GM21825 (cell line): ENCODE measurements around the gene CCR5.

Source experiments
- ATAC-seq: cut with Tn5 transposase; IDR thresholded peaks from one replicate; pipeline ENCODE4 v1.9.1; 2021; ENCODE audit warnings: mild to moderate bottlenecking, moderate library complexity; ENCODE audit not compliant: unreplicated experiment

CCR5 gene

DNA sequence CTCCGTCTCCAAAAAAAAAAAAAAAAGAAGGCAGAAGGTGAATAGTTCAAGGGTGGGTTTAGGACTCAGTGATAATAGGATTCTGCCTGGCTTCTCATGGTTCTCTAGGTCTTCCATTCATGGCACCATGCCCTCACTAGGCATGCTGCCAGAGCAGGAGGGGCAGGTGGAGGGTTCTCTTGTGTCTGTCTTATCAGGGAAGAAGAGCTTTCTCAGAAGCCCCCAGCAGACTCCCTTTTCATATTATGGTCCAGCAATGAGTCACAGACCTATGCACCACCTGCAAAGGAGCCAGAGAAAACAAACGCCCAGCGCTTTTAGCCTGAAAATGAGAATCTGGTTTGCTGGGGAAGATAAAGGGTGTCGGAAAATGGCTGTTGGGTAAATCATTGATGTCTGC, 13.8 kb upstream of the CCR5 start:
- ATAC-seq, result no peak

DNA sequence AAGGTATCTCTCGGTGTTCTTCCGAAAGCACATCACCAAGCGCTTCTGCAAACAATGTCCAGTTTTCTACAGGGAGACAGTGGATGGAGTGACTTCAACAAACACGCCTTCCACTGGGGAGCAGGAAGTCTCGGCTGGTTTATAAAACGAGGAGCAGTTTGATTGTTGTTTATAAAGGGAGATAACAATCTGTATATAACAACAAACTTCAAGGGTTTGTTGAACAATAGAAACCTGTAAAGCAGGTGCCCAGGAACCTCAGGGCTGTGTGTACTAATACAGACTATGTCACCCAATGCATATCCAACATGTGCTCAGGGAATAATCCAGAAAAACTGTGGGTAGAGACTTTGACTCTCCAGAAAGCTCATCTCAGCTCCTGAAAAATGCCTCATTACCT, 12.3 kb upstream of the CCR5 start:
- ATAC-seq, result no peak

DNA sequence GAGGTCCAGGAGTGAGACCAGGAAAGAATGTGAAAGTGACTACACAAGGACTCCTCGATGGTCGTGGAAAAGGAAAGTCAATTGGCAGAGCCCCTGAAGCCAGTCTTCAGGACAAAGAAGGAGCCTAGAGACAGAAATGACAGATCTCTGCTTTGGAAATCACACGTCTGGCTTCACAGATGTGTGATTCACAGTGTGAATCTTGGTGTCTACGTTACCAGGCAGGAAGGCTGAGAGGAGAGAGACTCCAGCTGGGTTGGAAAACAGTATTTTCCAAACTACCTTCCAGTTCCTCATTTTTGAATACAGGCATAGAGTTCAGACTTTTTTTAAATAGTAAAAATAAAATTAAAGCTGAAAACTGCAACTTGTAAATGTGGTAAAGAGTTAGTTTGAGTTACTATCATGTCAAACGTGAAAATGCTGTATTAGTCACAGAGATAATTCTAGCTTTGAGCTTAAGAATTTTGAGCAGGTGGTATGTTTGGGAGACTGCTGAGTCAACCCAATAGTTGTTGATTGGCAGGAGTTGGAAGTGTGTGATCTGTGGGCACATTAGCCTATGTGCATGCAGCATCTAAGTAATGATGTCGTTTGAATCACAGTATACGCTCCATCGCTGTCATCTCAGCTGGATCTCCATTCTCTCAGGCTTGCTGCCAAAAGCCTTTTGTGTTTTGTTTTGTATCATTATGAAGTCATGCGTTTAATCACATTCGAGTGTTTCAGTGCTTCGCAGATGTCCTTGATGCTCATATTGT, 10.8 kb upstream of the CCR5 start:
- ATAC-seq, result peak; percentile 52

DNA sequence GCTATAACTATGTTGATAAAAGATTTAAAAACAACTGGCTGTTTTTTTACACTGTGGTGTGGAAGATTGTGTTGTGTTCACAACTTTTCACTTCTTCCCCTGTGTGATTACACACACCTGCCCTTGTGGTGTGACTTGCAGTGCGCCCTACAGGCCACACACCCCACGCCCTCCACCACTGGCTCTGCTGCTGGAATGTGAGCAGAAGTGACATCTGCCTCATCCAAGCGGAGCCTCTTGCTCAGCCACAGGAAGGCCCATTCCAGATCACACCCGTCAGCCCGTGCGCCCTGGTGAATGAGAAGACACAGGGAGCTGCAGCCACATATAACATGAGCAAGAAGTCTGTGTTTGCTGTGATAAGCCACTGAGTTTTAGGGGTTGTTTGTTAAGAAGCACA, 9.8 kb upstream of the CCR5 start:
- ATAC-seq, result no peak

DNA sequence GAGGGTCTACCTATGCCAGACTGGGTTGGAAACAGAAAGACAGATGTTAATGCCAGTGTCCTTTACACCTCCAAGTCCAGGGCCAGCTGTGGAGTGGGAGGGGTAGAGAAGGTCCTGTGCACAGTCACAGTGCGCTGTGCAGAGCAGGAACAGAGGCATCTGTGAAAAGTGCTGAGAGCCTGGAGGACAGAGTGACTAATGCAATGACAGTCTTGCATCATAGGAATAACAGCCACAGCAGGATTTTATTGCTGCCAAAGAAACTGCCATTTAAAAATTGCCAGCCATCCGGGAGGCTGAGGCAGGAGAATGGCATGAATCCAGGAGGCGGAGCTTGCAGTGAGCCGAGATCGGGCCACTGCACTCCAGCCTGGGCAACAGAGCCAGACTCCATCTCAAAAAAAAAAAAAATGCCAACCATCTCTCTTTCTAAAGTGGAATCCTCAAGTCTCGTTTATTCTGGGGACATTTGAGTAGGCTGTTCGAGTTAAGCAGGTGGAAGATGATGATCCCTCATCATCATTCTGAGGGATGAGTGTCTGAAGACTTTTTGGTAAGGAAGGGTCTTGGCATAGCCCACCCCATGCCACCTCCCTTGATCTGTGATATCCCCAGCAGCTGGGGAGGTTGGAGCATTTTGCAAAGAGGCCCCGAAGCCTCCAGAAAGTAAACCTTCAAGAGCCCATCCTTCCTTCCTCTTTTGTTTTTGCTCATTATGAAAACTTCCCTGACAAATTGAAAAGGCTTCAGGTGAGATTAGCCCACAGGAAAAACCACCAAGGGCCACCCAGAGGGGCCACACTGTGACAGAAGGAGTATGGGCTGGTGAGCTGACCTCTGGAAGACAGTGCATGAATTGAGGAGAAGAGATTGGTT, 9.1 kb upstream of the CCR5 start:
- ATAC-seq, result no peak

DNA sequence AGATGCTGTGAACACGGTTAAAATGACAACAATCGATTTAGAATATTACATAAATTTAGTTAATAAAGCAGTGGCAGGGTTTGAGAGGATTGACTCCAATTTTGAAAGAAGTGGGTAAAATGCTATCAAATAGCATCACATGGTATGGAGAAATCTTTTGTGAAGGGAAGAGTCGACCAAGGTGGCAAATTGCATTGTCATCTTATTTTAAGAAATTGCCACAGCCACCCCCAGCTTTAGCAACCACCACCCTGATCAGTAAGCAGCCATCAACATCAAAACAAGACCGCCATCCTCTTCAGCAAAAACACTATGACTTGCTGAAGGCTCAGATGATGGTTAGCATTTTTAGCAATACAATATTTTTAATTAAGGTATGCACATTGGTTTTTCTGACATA, 5.7 kb upstream of the CCR5 start:
- ATAC-seq, result no peak

DNA sequence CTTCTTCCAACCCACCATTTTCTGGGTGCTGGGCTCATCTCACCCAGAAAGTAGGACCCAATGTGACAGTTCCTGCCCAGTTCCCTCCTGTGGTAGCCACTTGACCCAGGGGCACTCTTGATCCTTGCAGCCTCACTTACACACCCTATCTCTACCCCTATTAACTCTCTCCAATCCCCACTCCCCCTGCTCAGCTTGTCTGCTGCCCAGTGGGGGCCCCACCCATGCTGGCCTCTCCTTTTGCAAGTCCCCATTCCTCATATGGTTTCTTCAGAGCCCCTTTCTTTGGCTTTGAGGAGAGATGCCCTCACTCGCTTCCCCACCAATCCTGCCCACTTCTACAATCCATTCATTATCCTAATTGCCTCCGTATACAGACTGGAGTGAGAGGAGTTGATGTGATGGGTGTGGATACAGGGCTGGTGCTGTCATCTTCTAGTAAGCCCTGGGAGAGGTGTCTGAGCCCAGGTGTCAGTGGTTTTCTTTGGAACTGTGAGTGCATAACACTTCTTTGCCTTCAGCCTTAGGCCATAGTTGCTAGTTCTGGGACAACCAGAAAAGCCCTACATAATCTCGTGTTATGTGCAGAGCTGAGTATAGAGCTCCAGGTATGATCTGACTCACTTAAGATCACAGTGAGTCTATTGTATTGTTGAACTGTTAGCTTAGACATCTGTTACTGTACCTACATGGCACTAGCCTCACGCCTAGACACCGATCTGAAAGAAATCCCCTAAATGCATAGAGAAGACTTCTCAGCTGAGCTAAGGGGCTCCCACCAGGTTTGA, 4.8 kb upstream of the CCR5 start:
- ATAC-seq, result no peak

DNA sequence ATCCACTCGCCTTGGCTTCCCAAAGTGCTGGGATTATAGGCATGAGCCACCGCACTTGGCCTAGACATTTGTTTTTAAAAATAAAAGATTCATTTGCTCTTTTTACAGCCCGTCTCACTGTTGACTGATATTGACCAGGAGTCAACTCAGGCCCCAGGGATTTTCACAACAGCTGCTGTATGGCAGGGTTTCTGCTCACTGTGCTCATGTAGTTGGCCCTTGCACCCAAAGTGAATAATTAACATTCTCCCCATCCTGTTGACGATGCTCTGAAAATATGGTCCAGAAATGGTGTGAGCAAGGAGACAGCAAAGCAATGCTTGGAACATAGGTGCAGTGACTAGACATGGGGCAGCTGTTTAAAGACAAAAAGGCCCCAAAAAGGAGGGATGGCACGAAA, 2.9 kb upstream of the CCR5 start:
- ATAC-seq, result no peak

DNA sequence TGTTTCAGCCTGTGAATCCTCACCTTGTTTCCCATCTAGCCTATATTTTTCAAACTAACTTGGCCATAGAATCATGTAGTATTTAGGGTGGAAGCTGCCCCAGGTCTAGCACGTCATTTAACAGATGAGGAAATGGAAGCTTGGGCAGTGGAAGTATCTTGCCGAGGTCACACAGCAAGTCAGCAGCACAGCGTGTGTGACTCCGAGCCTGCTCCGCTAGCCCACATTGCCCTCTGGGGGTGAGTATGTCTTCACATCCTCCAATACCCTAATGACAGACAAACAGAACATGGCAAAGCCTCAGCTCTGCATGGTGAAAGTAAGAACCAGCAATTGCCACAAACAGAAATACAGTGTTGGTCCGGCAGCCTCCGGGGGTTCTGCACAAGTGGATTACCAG, 2.2 kb upstream of the CCR5 start:
- no peak for ATAC-seq

DNA sequence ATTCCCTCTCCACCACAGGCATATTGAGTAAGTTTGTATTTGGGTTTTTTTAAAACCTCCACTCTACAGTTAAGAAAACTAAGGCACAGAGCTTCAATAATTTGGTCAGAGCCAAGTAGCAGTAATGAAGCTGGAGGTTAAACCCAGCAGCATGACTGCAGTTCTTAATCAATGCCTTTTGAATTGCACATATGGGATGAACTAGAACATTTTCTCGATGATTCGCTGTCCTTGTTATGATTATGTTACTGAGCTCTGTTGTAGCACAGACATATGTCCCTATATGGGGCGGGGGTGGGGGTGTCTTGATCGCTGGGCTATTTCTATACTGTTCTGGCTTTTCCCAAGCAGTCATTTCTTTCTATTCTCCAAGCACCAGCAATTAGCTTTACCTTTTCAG, 1.6 kb upstream of the CCR5 start:
- ATAC-seq, result no peak

DNA sequence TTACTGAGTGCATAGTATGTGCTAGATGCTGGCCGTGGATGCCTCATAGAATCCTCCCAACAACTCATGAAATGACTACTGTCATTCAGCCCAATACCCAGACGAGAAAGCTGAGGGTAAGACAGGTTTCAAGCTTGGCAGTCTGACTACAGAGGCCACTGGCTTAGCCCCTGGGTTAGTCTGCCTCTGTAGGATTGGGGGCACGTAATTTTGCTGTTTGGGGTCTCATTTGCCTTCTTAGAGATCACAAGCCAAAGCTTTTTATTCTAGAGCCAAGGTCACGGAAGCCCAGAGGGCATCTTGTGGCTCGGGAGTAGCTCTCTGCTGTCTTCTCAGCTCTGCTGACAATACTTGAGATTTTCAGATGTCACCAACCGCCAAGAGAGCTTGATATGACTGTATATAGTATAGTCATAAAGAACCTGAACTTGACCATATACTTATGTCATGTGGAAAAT, 1.0 kb upstream of the CCR5 start:
- peak; percentile 41 for ATAC-seq

DNA sequence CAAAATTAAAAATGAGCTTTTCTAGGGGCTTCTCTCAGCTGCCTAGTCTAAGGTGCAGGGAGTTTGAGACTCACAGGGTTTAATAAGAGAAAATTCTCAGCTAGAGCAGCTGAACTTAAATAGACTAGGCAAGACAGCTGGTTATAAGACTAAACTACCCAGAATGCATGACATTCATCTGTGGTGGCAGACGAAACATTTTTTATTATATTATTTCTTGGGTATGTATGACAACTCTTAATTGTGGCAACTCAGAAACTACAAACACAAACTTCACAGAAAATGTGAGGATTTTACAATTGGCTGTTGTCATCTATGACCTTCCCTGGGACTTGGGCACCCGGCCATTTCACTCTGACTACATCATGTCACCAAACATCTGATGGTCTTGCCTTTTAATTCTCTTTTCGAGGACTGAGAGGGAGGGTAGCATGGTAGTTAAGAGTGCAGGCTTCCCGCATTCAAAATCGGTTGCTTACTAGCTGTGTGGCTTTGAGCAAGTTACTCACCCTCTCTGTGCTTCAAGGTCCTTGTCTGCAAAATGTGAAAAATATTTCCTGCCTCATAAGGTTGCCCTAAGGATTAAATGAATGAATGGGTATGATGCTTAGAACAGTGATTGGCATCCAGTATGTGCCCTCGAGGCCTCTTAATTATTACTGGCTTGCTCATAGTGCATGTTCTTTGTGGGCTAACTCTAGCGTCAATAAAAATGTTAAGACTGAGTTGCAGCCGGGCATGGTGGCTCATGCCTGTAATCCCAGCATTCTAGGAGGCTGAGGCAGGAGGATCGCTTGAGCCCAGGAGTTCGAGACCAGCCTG, 984 bp downstream of the CCR5 start:
- ATAC-seq, result no peak

DNA sequence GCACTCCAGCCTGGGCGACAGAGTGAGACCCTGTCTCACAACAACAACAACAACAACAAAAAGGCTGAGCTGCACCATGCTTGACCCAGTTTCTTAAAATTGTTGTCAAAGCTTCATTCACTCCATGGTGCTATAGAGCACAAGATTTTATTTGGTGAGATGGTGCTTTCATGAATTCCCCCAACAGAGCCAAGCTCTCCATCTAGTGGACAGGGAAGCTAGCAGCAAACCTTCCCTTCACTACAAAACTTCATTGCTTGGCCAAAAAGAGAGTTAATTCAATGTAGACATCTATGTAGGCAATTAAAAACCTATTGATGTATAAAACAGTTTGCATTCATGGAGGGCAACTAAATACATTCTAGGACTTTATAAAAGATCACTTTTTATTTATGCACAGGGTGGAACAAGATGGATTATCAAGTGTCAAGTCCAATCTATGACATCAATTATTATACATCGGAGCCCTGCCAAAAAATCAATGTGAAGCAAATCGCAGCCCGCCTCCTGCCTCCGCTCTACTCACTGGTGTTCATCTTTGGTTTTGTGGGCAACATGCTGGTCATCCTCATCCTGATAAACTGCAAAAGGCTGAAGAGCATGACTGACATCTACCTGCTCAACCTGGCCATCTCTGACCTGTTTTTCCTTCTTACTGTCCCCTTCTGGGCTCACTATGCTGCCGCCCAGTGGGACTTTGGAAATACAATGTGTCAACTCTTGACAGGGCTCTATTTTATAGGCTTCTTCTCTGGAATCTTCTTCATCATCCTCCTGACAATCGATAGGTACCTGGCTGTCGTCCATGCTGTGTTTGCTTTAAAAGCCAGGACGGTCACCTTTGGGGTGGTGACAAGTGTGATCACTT, 2.0 kb downstream of the CCR5 start:
- no peak for ATAC-seq

DNA sequence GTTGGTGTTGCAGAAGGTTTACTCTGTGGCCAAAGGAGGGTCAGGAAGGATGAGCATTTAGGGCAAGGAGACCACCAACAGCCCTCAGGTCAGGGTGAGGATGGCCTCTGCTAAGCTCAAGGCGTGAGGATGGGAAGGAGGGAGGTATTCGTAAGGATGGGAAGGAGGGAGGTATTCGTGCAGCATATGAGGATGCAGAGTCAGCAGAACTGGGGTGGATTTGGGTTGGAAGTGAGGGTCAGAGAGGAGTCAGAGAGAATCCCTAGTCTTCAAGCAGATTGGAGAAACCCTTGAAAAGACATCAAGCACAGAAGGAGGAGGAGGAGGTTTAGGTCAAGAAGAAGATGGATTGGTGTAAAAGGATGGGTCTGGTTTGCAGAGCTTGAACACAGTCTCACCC, 4.0 kb downstream of the CCR5 start:
- no peak for ATAC-seq

DNA sequence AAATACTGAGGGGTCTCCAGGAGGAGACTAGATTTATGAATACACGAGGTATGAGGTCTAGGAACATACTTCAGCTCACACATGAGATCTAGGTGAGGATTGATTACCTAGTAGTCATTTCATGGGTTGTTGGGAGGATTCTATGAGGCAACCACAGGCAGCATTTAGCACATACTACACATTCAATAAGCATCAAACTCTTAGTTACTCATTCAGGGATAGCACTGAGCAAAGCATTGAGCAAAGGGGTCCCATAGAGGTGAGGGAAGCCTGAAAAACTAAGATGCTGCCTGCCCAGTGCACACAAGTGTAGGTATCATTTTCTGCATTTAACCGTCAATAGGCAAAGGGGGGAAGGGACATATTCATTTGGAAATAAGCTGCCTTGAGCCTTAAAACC, 4.5 kb downstream of the CCR5 start:
- ATAC-seq, result no peak

DNA sequence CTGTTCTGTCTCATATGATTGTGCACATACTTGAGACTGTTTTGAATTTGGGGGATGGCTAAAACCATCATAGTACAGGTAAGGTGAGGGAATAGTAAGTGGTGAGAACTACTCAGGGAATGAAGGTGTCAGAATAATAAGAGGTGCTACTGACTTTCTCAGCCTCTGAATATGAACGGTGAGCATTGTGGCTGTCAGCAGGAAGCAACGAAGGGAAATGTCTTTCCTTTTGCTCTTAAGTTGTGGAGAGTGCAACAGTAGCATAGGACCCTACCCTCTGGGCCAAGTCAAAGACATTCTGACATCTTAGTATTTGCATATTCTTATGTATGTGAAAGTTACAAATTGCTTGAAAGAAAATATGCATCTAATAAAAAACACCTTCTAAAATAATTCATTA, 5.1 kb downstream of the CCR5 start:
- ATAC-seq, result no peak

DNA sequence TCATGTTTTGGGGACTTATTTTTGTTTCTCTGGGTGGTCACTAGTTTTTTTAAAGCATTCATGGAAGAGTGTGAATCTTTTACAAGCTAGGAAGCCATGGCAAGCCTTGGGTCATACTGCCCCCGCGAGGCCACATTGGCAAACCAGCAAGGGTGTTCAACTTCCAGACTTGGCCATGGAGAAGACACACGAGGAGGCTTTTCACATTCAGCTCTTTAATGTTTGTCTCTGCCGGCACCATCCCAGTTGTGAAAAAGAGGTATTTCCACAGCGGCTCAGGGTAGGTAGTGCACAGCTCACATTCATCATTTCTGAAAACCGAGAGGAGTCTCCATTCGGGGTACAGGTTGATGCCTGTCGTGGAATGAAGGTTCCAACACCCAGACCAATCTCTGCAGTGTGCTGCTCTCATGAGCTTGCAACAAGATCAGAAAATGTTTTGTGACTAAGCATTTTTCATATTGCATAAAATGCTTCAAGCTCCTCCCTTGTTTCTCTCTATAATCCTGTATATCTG, 7.7 kb downstream of the CCR5 start:
- no peak for ATAC-seq

DNA sequence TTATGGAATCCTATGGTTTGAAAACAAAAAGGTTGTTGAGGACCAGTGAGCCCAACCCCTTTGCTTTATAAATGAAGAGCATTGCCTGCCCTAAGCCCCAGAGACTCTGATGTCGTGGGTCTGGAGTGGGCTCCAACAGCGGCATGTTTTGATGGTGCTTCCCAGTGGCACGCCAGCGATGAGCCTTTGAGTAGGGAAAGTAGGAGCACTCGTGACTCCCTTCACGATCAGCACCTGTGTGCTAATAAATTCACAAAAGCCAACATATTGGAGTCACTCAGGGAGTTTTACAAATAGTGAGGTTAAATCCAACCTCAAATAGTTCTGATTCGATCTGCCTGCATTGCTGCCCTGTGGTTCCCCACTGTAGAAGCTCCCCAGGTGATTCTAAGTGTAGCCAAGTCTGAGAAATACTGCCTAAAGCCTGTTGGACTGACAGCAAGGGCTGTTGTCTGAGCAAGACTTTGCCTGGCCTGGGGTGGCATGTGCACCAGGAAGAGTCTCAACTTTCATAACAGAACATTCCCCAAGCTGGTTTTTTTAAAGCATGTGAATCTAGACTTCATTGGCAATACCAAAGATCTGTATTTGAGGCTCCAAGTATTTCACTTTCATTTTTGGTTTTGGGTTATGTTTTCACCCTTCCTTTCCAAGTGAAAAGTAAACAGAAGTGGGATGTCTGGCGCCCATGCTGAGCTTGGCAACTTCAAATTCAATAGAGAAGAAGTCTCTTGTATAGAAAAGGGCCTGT, 9.9 kb downstream of the CCR5 start:
- no peak for ATAC-seq

DNA sequence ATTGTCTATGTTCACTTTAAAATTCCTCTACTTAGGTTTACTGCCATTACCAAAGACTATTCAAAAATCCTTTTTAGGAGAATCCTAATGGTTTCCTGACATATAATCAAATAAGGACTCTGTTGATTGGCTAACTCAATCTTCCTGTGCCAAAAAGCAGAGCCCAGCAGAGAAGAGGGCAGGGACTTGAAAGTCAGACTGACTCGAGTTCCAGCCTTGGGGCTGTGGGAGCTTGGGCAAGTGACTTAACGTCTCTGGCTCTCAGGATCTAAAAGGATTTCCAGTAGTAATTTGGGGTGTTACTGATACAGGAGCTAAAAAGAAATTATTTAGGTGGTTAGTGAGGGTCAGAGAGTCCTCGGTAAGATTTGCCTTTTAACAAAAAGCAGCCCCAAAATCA, 10.9 kb downstream of the CCR5 start:
- ATAC-seq, result no peak
